ENCODE results near the gene SPRYD7.

SPRYD7 gene

GRCh38 chr13:49864509-49864908 is 71.6 kb downstream of the SPRYD7 start:
- Histone ChIP-seq H3K4me3 (ENCODE audit: low read depth, low read length) (no peak overlapping the region), H3K4me1 (ENCODE audit: control insufficient read depth, insufficient read depth, low read length) (no peaks in the 10 kb centered on the region), H3K27ac (ENCODE audit: extremely low read depth, low read depth, low read length) (no peak overlapping the region), H3K36me3 (ENCODE audit: control insufficient read depth in 2 of 2, insufficient read depth in 1 of 2, low read length in 2 of 2) (no peaks in the 10 kb centered on the region), H3K9me3 (ENCODE audit: control insufficient read depth, insufficient read depth, low read depth, low read length) (no peaks in the 10 kb centered on the region)
- TF ChIP-seq BCL11B (tag by site-specific recombination; IDR thresholded peaks at IDR 0.05; ENCODE audit: low read depth): no peak
- TF ChIP-seq ZNF426 (tag by site-specific recombination; IDR thresholded peaks at IDR 0.05): no peak
- TF ChIP-seq ZNF292 (tag by site-specific recombination; IDR thresholded peaks at IDR 0.05; ENCODE audit: borderline replicate concordance, low read depth): no peak
- no peak for TF ChIP-seq ZNF510 (tag by site-specific recombination; IDR thresholded peaks at IDR 0.05; ENCODE audit: insufficient replicate concordance)
- no peak for TF ChIP-seq ZBTB11 (tag by site-specific recombination; conservative IDR thresholded peaks at IDR 0.05; ENCODE audit: low read depth)
- no peak for TF ChIP-seq ZNF639 (tag by site-specific recombination; IDR thresholded peaks at IDR 0.05)
- no peak for TF ChIP-seq ZBTB20 (tag by site-specific recombination; IDR thresholded peaks at IDR 0.05)
- TF ChIP-seq PATZ1 (tag by site-specific recombination; IDR thresholded peaks at IDR 0.05): no peak
- POLR2A ChIA-PET: interaction anchor here (0.6 kb wide), 1 partner anchor 33 kb away, joined by 4 read pairs; no protein-coding TSS in a partner anchor
- CTCF ChIA-PET: no interaction called here
